ENCODE results near the gene ZSCAN22. TPM values are rescaled to one million over a fixed set of nuclear protein-coding genes. Genes with fewer than 3 reads are reported as not detected.
A peak's percentile ranks its signal among the peaks of the same experiment; 100 is the strongest.

Gene ZSCAN22
- total and polyA plus RNA-seq, 11 donors, result 0.65 to 3.1 (median 1.9) TPM

DNA sequence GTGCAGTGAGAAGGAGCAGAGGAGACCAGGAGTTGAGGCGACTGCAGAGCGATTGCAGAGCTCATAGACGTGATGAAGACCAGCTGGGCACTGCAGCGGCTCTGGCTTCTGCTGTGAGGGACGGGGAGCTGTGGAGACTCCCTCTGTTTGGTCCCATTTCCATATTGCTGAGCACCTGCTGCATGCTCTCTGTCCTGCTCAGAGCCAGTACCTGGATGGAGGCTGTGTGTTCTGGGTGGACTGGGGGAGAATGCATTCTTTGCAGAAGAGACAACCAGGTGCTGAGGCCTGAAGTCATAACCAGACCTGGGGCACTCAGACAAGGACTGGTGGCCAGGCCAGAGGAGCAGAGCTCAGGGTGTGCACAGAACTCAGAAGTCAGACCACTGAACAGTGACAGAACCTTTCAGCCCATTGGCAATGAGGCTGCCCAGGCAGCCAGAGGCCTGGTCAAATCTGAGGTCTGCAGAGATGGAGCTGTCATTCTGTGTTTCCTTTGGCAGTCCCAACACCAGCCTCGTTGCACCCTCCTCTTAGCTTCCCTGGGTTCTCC is 27.8 kb downstream of the ZSCAN22 start:
- Histone ChIP-seq H3K27ac (no peak overlapping the region), H3K4me3 (no peak overlapping the region), H3K4me1 (peaks cover 0 to 43% (median 22%) of the 10 kb centered on the region in 12 donors), H3K36me3 (no peaks in the 10 kb centered on the region), H3K9me3 (no peaks in the 10 kb centered on the region), H3K27me3 (peaks cover 9 to 63% (median 22%) of the 10 kb centered on the region in 9 donors)
- TF ChIP-seq, protein P1, sequence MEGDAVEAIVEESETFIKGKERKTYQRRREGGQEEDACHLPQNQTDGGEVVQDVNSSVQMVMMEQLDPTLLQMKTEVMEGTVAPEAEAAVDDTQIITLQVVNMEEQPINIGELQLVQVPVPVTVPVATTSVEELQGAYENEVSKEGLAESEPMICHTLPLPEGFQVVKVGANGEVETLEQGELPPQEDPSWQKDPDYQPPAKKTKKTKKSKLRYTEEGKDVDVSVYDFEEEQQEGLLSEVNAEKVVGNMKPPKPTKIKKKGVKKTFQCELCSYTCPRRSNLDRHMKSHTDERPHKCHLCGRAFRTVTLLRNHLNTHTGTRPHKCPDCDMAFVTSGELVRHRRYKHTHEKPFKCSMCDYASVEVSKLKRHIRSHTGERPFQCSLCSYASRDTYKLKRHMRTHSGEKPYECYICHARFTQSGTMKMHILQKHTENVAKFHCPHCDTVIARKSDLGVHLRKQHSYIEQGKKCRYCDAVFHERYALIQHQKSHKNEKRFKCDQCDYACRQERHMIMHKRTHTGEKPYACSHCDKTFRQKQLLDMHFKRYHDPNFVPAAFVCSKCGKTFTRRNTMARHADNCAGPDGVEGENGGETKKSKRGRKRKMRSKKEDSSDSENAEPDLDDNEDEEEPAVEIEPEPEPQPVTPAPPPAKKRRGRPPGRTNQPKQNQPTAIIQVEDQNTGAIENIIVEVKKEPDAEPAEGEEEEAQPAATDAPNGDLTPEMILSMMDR (IDR thresholded peaks at IDR 0.05), result no peak
- TF ChIP-seq POLR2A (IDR thresholded peaks at IDR 0.05), result no peak
- intact Hi-C loops (cut with DNase I), result no loop called here
- WGBS, 4 donors, result 81 to 85% (median 83%) methylated on average over 6 of the region's 6 CpGs
- DNase-seq (no peak), ATAC-seq (no peak)

DNA sequence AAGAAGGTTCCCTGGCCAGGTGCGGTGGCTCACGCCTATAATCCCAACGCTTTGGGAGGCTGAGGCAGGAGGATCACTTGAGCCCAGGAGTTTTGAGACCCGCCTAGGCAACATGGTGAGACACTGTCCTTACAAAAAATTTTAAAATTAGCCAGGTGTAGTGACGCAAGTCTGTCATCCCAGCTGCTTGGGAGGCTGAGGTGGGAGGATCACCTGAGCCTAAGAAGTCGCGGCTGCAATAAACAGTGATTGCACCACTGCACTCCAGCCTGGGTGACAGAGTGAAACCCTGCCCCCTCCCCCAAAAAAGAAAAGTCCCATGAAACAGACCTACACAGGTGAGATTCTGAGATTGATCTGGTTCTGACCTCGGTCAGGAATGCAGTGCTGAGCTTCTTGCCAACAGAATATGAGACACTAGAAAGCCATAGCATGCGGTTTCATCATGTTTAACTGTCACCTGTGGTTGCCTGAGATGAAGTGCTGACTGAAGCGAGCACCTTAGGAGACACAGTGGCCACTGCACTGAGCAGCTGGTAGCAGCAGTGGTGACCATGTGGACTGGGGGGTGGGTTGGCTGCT is 28.5 kb downstream of the ZSCAN22 start:
- H3K4me3 ChIP-seq, result peak overlapping the region in 4 of 12 donors; percentile 58 to 62 (median 58)

DNA sequence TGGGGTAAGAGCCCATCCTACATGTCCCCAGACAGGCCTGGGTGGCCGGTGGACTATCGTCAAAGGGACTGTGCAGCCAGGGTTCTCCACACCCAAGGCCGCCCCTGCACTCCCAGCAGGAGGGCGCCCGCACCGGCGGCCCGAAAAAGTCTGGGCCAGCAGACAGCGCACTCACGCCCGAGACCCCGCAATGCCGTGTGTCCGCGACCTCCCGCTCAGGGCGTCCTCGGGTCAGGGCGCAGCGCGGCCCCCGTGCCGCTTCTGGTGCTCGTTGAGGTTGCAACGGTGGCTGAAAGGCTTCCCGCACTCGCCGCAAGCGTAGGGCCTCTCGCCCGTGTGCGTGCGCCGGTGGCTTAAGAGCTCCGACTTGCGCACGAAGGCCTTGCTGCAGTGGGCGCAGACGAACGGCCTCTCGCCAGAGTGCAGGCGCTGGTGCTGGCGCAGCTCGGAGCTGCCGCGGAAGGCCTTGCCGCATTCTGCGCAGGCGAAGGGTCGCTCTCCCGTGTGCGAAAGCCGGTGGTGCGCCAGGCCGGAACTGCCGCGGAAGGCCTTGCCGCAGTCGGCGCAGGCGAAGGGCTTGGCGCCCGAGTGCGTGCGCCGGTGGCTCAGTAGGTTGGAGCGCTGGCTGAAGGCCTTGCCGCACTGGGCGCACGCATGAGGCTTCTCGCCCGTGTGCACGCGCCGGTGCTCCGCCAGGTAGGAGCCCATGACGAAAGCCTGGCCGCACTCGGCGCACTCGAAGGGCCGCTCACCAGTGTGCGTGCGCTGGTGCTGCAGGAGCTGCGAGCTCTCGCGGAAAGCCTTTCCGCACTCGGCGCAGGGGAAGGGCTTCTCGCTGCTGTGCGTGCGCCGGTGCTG is 29.3 kb downstream of the ZSCAN22 start:
- Histone ChIP-seq H3K4me1 (peaks cover 0 to 30% (median 15%) of the 10 kb centered on the region in 12 donors), H3K9me3 (no peaks in the 10 kb centered on the region), H3K4me3 (peak overlapping the region; percentile 26 to 62 (median 47)), H3K36me3 (no peaks in the 10 kb centered on the region), H3K27me3 (peaks cover 0 to 48% (median 8%) of the 10 kb centered on the region in 9 donors), H3K27ac (peak overlapping the region in 1 of 12 donors; percentile 50)
- ATAC-seq (peak in 3 of 4 donors; percentile 14 to 46 (median 27)), DNase-seq (no peak)
- 8 to 20% (median 12%) methylated on average over 42 to 94 of the region's 94 CpGs for WGBS, 4 donors
- intact Hi-C loops (cut with DNase I), result no loop called here
- TF ChIP-seq, protein P1 (IDR thresholded peaks at IDR 0.05), result no peak
- no peak for TF ChIP-seq POLR2A (IDR thresholded peaks at IDR 0.05)

More for the DNA sequence above, 28.5 kb downstream of the ZSCAN22 start:
- intact Hi-C loops (cut with DNase I), result no loop called here
- H3K27me3 ChIP-seq, result peaks cover 5 to 56% (median 16%) of the 10 kb centered on the region in 9 donors
- H3K36me3 ChIP-seq, result no peaks in the 10 kb centered on the region
- ATAC-seq (no peak), DNase-seq (no peak)
- WGBS, 4 donors, result 92 to 95% (median 95%) methylated on average over 10 of the region's 10 CpGs
- H3K4me1 ChIP-seq, result peaks cover 0 to 38% (median 17%) of the 10 kb centered on the region in 12 donors
- TF ChIP-seq, protein P1 (IDR thresholded peaks at IDR 0.05), result no peak
- no peak for TF ChIP-seq POLR2A (IDR thresholded peaks at IDR 0.05)
- no peaks in the 10 kb centered on the region for H3K9me3 ChIP-seq
- H3K27ac ChIP-seq, result no peak overlapping the region

All from heart left ventricle (tissue), 16 donors.